Hindlimb muscle (tissue), 1 donor: ENCODE measurements around the gene DPYSL4. TPM values are rescaled to one million over a fixed set of nuclear protein-coding genes. Genes with fewer than 3 reads are reported as not detected.
"Not testable (repeated sequence)": the region's sequence is repeated elsewhere in the genome, so short reads cannot be mapped to it uniquely, and the experiment has no call there.

ENCODE experiments used
- DNase-seq: peaks from one replicate; pipeline ENCODE4 v3.0.0-alpha.2; 2013
- polyA plus RNA-seq: library from polyadenylated mRNA; unstranded; fragments of 120-200 nt; gene quantifications from one replicate; pipeline ENCODE4 v1.2.1, GENCODE V29; 2013; ENCODE audit not compliant: insufficient read length

The DPYSL4 gene
- polyA plus RNA-seq, 1 donor = 5.0 TPM

DNA sequence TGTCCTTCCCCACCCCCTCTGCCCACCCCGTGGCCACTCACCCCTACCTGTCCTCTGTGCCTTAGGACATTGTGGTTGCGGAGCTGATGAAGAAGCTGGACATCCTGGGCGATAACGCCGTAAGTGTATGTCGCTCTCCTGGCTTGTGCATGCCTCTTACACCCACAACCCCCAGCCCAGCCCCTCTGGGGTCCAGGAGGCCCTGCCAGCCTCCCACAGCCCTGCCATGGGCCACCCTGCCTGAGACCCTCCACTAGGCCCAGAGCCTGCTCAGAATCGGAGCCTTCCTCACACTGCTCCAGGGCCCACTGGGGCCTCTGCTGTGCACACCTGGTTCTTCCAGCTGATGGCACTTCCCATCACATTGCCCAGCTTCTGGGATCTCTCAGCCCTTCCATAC lies 36.8 kb upstream of the DPYSL4 start:
- DNase-seq = no peak

DNA sequence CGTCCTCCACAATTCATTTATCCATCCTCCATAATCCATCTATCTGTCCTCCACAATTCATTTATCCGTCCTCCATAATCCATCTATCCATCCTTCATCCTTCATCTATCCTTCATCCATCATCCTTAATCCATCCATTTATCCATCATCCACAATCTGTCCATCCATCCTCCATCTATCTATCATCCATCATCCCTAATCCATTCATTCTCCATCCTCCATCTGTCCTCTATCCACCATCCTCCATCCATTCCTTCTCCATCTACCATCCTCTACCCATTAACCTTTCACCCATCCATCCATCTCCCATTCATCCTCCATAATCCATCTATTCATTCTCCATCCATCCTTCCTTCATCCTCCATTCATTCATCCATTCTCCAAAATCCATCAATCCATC lies 36.0 kb upstream of the DPYSL4 start:
- no peak for DNase-seq

DNA sequence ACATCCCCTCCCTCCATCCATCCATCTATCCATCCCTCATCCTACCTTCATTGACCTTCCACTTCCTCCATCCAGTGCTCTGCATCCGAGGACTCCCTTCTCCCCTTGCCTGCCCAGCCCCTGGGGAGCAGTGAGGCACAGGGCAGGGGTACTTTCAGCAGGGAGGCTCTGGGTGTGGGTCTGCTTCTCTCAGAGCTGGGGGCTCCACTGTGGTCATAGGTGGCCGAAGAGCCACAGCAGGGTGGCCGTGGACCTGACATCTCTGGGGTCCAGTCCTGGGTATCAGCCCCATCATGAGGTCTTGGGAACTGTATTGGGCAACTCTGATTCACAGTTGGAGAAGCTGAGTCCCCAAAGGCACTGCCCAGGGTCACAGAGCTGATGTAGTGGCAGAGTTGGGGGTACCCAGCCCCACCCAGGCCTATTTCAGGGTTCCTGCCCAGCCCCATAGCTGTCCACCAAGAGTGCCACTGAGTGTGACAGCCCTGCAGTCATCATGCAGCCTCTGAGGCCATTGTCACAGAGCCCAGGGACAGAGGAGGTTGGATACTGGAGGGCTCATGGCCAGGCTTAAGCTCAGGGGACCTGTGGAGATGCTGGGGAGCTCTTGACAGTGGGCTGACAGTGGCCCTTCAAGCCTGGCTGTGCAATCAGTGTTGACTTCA lies 35.3 kb upstream of the DPYSL4 start:
- DNase-seq = no peak

DNA sequence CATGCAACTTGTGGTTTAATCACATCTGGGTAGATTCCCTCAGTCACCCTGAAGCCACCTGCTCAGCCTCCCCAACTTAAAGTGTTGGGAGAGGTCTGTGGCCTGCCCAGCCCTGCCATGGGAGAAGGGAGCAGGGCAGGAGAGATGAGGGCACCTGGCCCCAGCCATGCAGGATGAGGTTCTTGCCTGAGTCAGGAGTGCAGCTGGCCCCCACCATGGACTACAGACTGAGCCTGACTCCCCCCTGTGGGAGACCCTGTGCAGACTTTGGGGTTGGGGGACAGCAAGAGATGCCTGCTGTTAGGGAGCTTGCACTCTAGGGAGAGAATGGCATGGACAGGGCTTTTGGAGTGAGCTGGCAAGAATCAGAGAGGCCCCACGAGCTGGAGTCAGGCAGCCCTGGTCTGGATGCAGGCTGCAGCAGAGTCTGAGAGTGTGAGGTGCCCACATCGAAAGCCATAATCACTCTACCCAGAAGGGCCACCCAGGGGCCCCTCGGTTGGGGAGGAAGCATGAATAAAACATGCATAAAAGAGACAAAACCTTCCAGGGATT lies 34.7 kb upstream of the DPYSL4 start:
- DNase-seq = no peak

DNA sequence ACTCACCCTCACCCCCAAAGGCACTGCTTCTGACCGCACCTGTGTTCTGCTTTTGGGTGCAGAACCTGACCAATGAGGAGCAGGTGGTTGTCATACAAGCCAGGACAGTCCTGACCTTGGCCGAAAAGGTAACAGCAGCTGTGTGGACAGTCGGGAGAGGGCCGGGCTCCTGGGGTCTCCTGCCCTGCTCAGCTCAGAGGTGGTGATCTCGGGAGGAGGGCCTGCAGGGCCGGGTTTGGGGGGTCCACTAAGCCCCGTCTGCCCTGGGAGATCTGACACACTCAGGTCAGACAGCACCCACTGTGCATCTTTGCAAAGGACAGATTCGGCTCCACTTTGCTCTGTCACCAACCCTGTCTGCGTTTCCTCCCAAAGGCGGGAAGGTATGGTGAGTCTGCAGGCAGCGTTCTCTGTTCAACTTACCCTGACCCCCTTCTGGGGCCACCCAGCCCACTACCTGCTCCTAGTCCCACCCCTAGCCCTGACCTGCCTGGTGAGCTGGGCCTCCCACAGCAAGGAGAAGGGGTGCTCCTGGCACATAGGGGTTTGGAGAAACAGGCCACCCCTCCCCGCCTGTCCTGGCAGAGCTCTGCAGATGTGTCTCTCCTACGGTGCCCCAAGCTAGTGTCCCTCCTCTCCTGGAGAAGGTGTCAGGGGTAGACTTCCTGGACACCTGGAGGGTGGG lies 33.7 kb upstream of the DPYSL4 start:
- DNase-seq = no peak

DNA sequence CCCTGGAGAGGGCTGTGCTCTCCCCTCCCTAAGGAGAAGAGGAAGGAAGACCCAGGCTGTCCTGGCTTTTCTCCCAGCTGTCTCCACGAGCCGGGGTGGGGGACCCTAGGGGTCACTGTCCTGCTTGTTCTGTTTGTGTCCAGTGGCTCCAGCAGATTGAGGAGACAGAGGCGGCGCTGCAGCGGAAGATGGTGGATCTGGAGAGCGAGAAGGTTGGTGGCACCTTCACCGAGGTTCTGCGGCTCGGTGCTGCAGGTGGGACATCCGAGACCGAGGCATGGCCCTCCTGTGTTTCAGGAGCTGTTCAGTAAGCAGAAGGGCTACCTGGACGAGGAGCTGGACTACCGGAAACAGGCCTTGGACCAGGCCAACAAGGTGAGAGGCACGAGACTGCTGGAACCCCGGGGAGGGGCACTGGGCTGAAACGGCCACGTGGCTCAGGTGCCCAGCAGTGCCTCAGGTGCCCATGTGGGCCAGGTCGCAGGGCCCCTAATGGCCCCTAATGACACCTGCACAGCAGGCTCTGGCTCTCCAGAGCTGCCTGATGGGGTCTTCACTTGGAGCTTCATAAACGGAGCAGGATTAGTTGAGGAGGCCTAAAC lies 33.0 kb upstream of the DPYSL4 start:
- no peak for DNase-seq

DNA sequence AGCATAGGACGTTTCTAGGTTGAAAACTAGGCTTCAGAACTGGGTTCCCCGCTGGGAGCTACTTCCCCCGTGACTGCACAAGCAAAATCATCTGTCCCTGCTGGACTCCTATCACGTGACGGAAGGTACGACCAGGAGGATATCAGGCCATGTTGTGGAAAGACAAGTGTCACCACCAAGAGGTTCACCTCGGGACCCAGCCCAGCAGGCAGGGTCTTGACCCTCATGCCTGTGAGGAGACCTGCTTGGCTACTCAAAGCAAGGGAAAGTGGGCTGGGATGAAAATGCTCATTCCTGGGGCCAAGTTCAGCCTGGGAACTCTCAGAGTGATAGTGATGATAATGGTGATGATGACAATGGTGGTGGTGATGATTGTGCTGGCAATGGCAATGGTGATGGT lies 32.3 kb upstream of the DPYSL4 start:
- DNase-seq = no peak

DNA sequence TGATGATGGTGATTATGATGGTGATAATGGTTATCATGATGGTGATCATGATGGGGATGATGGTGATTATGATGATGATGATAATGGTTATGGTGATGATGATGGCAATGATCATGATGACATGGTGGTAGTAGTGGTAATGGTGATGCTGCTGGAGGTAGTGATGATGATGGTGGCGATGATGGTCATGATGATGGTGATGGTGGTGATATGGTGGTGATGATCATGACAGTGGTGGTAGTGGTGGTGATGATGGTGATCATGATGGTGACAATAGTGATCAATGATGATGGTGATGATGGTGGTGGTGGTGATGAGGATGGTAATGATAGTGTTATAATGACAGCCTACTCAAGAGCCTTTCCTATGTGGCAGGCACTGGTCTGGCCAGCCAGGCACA lies 31.8 kb upstream of the DPYSL4 start:
- DNase-seq = no peak

DNA sequence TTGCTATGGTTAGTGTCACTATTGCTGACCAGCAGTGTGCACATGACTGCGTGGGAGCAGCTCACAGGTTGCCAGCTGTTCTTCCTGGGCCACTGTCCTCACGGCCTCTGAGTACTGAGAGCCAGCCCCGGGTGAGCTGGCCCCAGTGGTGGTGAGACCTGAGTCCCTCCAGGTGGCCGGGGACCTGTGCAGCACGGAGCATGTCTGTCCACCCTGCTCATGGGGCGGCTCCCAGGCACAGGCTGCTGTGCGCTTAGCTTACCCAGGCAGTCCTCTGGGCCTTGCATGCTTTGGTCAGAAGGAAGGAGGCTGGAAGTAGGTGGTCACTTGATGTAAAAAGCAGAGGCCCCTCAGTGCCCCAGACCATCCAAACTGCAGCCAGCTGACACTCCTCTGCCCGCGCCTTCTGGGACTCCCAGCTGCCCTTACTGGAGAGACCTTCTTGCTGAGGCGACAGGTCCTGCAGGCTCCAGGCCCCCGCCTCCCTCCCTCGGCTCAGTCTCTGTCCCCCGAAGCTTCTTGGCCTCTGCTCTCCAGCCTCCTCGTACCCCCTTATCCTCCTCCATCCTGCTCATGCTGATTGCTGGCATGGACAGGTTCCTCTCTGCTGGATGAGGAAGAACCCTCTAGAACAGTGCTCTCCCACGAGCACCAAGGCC lies 30.9 kb upstream of the DPYSL4 start:
- no peak for DNase-seq

DNA sequence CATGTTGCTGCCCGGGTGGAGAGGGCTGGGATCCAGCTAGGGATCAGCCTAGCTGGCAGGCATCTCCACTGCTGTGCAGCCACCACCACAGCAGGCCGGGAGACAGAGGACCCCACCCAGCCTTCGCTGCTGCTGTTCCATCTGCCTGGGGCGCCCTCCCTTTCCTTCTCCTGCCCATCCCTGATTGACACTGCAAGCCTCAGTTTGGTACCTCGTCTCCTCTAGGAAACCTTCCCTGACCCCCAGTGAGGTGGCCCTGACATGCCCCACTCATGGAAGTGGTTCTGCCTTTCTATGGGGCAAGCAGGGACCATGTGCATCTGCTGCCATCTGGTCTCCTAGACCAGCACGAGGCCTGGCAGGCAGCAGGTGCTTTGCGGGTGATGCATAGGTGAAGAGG lies 30.4 kb upstream of the DPYSL4 start:
- no peak for DNase-seq

DNA sequence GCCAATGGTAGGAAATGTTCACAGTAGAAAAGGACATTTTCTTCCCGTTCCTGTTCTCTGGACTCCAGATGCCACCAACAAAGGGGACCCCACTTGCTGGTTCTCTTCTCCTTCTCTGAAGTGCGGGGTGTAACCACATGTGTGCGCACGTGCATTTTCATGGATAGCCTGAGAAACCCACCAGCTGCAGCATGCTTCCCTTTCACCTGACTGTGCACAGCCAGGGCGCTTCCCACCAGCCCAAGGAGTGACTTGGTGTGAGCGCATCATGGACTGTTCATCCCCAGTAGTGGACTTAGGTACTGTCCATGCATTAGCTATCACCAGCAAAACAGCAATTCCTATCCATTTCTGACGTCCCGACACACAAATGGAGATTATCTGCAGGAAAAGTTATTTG lies 29.6 kb upstream of the DPYSL4 start:
- no peak for DNase-seq

DNA sequence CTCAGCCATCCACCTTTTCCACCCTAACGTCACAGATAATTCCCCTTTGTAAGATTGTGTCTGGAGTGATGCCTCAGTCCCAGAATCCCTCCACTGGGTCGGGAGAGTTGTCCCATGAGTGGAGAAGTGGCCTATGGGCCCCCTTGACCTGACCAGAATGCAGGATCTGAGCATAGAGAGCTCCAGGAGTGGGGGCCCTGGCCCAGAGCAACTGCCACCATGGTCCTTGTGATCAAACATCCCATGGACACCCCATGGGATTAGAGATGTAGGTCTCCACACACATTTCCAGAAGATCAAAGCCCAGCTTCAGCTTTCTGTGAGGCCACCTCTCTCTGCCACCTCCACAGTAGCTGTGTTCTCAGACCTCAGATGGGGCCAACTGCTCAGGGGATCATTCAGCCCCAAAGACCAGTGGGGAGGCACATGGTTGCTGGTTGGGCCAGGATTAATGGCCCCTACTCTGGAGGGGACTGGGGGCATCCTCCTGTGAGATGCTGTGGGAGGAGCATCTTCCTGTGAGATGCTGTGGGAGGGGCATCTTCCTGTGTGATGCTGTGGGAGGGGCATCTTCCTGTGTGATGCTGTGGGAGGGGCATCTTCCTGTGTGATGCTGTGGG lies 28.5 kb upstream of the DPYSL4 start:
- no peak for DNase-seq

DNA sequence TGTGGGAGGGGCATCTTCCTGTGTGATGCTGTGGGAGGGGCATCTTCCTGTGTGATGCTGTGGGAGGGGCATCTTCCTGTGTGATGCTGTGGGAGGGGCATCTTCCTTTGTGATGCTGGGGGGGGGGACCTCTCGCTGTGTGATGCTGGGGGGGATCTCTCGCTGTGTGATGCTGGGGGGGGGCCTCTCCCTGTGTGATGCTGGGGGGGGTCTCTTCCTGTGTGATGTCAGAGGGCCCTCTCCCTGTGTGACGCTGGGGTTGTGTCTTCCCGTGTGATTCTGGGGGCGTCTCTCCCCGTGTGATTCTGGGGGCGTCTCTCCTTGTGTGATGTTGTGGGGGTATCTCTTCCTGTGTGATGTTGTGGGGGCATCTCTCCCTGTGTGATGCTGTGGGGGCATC lies 27.9 kb upstream of the DPYSL4 start:
- no peak for DNase-seq

DNA sequence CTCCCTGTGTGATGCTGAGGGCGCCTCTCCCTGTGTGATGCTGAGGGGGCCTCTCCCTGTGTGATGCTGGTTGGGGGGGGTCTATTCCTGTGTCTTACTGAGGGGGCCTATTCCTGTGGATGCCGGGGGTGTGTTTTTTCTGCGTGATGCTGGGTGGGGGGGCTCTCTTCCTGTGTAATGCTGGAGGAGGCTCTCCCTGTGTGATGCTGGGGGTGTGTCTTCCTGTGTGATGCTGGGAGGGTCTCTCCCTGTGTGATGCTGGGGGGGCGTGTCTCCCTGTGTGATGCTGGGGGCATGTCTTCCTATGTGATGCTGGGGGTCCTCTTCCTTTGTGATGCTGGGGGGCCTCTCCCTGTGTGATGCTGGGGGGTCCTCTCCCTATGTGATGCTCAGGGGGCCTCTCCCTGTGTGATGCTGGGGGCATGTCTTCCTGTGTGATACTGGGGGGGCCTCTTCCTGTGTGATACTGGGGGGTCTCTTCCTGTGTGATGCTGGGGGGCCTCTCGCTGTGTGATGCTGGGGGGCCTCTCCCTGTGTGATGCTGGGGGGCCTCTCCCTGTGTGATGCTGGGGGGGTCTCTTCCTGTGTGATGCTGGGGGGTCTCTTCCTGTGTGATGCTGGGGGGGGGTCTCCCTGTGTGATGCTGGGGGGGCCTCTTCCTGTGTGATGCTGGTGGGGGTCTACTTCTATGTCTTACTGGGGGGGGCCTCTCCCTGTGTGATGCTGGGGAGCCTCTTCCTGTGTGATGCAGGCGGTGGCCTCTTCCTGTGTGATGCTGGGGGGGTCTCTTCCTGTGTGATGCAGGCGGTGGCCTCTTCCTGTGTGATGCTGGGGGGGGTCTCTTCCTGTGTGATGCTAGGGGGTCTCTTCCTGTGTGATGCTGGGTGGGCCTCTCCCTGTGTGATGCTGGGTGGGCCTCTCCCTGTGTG lies 27.2 kb upstream of the DPYSL4 start:
- DNase-seq = not testable (repeated sequence)

DNA sequence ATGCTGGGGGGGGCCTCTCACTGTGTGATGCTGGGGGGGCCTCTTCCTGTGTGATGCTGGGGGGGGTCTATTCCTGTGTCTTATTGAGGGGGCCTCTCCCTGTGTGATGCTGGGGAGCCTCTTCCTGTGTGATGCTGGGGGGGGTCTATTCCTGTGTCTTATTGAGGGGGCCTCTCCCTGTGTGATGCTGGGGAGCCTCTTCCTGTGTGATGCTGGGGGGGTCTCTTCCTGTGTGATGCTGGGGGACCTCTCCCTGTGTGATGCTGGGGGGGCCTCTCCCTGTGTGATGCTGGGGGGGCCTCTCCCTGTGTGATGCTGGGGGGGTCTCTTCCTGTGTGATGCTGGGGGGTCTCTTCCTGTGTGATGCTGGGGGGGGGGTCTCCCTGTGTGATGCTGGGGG lies 26.5 kb upstream of the DPYSL4 start:
- not testable (repeated sequence) for DNase-seq

DNA sequence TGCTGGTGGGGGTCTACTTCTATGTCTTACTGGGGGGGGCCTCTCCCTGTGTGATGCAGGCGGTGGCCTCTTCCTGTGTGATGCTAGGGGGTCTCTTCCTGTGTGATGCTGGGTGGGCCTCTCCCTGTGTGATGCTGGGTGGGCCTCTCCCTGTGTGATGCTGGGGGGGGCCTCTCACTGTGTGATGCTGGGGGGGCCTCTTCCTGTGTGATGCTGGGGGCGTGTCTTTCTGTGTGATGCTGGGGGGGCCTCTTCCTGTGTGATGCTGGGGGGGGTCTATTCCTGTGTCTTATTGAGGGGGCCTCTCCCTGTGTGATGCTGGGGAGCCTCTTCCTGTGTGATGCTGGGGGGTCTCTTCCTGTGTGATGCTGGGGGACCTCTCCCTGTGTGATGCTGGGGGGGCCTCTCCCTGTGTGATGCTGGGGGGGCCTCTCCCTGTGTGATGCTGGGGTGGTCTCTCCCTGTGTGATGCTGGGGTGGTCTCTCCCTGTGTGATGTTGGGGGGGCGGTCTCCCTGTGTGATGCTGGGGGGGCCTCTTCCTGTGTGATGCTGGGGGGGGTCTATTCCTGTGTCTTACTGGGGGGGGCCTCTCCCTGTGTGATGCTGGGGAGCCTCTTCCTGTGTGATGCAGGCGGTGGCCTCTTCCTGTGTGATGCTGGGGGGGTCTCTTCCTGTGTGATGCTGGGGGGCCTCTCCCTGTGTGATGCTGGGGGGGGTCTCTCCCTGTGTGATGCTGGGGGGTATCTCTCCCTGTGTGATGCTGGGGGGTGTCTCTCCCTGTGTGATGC lies 25.7 kb upstream of the DPYSL4 start:
- not testable (repeated sequence) for DNase-seq

DNA sequence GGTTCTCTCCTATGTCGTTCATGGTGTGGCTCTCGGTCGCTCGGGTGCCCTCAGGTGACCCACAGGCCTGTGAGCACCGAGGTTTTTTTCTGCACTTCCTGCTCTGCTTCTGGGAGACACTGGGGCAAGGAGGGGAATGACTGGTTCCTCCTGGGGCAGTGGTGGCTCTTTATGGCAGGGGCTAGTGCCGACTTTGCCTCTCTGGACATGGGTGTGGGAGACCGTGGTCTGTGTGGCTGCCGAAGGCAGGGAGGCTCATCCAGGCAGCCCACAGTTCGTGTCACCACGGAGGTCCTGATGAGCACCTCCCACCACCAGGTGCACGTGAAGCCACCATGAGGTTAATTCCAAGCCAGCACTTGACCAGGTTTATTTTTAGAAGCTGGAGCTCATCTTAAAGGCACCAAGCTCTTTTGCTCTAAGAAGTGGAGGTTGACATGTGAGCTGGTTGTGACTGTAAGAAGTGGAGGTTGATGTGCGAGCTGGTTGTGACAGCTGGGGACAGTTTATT lies 24.7 kb upstream of the DPYSL4 start:
- no peak for DNase-seq

DNA sequence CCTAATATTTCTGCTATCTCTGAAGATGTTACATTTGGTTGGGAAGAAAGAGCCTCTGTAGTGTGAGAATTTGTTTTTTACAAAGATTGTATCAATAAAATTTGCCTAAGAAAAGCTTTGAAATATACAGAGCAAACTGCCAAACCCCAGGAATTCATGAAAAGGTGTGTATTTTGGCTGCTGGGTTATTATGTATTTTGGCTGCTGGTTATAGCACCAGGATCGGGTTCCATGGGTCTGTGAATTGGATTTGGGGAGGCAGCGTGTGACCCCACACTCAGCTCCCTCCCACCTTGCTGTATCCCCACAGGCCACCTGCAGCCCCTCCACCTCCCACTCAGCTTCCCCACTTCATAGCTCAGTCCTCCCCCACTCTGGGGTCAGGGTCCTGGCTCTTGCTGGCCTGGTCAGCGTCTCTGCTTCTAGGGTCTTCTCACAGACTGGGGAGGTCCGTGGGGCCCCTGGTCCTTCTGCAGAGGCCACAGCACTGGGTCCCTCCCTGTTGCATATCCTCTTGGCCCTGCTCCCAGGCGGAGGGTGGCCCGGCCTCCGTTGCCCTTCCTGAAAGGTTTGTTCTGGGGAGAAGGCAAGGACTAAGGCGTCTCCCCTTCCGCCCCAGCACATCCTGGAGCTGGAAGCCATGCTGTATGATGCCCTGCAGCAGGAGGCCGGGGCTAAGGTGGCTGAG lies 24.0 kb upstream of the DPYSL4 start:
- no peak for DNase-seq

DNA sequence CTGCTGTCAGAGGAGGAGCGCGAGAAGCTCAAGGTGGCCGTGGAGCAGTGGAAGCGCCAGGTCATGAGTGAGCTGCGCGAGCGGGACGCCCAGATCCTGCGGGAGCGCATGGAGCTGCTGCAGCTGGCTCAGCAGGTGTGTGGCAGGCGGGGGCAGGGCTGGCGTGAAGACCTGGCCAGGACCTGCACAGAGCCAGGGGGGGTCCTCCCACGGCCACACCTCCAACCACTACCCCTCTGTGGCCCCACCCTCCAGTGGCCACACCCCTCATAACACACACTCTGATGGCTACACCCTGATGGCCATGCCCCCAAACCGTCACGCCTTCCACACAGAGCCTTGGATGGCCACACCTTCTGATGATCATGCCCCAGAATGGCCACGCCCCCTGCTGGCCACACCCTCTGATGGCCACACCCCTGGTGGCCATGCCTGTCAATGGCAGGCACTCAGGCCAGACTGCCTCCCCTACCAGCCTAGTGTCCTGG lies 23.4 kb upstream of the DPYSL4 start:
- no peak for DNase-seq
